Epithelial cell of proximal tubule (primary cell): Measurements from ENCODE around the gene TADA2B. TPM values are rescaled to one million over a fixed set of nuclear protein-coding genes. Genes with fewer than 3 reads are reported as not detected.

Source experiments
- DNase-seq: peaks from one replicate; pipeline ENCODE4 v3.0.0-alpha.2; 2011; ENCODE audit warnings: low read depth
- H3K4me3 ChIP-seq: 2 replicates; pipeline ENCODE4 v1.5.1; 2011; ENCODE audit warnings: low read depth, mild to moderate bottlenecking, low read length
- CTCF ChIP-seq: conservative IDR thresholded peaks from 2 replicates; pipeline ENCODE4 v1.5.1; 2012; ENCODE audit warnings: low read depth, mild to moderate bottlenecking, low read length
- total RNA-seq: library from RNA; depleted of rRNA; stranded (reverse); fragments of >200 nt; gene quantifications from 2 replicates; pipeline ENCODE4 v1.2.3, GENCODE V29; 2015

TADA2B gene
- total RNA-seq, 1 donor from 2014 or later: 15.2 TPM

GRCh38 chr4:7051144-7051495, 7.9 kb downstream of the TADA2B start:
- TF ChIP-seq CTCF: no peak
- no peak overlapping the region for H3K4me3 ChIP-seq
- DNase-seq: no peak

- no peak for TF ChIP-seq CTCF
- H3K4me3 ChIP-seq: no peak overlapping the region
- no peak for DNase-seq
These were observed 8.7 kb downstream of the TADA2B start for GRCh38 chr4:7051905-7052304.

- DNase-seq: no peak
- no peak overlapping the region for H3K4me3 ChIP-seq
- TF ChIP-seq CTCF: no peak
These were observed 9.1 kb downstream of the TADA2B start for GRCh38 chr4:7052313-7052712.

GRCh38 chr4:7052923-7053715, 9.9 kb downstream of the TADA2B start:
- DNase-seq: no peak
- H3K4me3 ChIP-seq: no peak overlapping the region
- TF ChIP-seq CTCF: no peak

GRCh38 chr4:7054106-7054880, 11.1 kb downstream of the TADA2B start:
- no peak for DNase-seq
- no peak for TF ChIP-seq CTCF
- no peak overlapping the region for H3K4me3 ChIP-seq

DNA sequence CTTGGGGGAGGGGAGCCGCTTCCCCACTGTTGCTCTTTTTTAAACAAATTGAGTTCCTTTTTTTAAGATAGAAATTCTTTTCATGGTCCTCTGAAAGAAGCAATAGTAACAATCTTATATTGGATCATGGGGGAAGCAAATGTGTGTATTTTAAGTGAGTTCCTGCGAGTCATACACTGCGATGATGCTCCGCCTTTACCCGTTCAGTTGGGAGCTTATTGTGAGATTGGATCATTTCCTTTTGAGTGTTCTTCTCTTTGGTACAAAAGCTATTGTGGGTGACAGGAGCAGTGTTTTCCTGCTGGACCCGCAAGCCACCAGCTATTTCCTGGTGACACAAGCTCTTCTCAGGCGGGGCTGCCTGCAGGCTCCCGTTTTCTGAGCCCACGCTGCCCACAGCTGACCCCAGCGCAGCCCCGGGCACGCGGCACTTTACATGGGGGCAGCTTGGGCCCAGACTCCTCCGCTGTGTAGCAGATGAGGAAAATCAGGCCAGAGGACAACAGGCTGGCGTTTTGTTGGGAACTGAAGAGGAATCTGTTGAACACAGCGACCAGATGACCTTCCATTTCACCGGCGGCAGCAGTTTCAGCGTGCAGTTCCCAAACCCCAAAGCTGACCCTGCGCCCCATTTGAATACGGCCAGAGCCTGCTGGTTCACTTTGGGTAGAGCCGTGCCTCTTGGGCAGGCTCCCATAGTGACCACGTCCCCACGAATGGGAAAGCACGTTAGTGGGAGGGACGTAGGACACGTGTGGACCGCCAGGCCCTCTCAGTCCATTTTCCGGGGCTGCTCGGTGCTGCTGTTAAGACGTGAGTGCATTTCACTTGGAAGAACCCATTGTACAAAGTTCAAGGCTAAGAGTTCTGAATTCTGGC, 12.2 kb downstream of the TADA2B start:
- no peak for TF ChIP-seq CTCF
- DNase-seq: no peak

More for the DNA sequence above, 12.2 kb downstream of the TADA2B start:
- H3K4me3 ChIP-seq: no peak overlapping the region
